Activated naive CD8-positive, alpha-beta T cell treated with anti-CD3 and anti-CD28 coated beads, Interleukin-2, amount 10 ng/mL, durations not matched to agents 7 days and 5 days (primary cell): ENCODE measurements around the gene CRELD2. TPM values are rescaled to one million over a fixed set of nuclear protein-coding genes. Genes with fewer than 3 reads are reported as not detected.

Experiments
- ATAC-seq: fragments of 150-1000 bp; cut with Tn5 transposase; one replicate; pipeline ENCODE4 v1.10.0; 2021; ENCODE audit warnings: low read depth, moderate library complexity
- POLR2A ChIA-PET: fragments of 350-600 bp; sonication (Branson Sonifier 250); formaldehyde crosslinking; loops from one replicate; lab custom pipeline; 2021; ENCODE audit warnings: antibody characterized with exemption; lab: Charles Lee
- DNase-seq: peaks from one replicate; pipeline ENCODE4 v3.0.0; 2021
- H3K27ac Mint-ChIP-seq: one replicate; pipeline ENCODE4 v1.8.0; 2022; ENCODE audit warnings: mild to moderate bottlenecking, mixed read lengths
- H3K27me3 Mint-ChIP-seq: one replicate; pipeline ENCODE4 v1.8.0; 2022; ENCODE audit warnings: mild to moderate bottlenecking, moderate library complexity, mixed read lengths
- H3K36me3 Mint-ChIP-seq: one replicate; pipeline ENCODE4 v1.8.0; 2021; ENCODE audit warnings: mild to moderate bottlenecking, mixed read lengths
- H3K4me1 Mint-ChIP-seq: one replicate; pipeline ENCODE4 v1.8.0; 2021; ENCODE audit warnings: mixed read lengths
- H3K4me3 Mint-ChIP-seq: one replicate; pipeline ENCODE4 v1.8.0; 2022; ENCODE audit warnings: mild to moderate bottlenecking, moderate library complexity, mixed read lengths
- H3K9me3 Mint-ChIP-seq: one replicate; pipeline ENCODE4 v1.8.0; 2021; ENCODE audit warnings: mixed read lengths
- total RNA-seq, 2 experiments: library from RNA; stranded (reverse); gene quantifications; one replicate each; pipeline ENCODE4 v1.2.3, GENCODE V29; 2021

Gene CRELD2
- total RNA-seq, 2 experiments from 2014 or later = 40.3 to 41.0 TPM

DNA sequence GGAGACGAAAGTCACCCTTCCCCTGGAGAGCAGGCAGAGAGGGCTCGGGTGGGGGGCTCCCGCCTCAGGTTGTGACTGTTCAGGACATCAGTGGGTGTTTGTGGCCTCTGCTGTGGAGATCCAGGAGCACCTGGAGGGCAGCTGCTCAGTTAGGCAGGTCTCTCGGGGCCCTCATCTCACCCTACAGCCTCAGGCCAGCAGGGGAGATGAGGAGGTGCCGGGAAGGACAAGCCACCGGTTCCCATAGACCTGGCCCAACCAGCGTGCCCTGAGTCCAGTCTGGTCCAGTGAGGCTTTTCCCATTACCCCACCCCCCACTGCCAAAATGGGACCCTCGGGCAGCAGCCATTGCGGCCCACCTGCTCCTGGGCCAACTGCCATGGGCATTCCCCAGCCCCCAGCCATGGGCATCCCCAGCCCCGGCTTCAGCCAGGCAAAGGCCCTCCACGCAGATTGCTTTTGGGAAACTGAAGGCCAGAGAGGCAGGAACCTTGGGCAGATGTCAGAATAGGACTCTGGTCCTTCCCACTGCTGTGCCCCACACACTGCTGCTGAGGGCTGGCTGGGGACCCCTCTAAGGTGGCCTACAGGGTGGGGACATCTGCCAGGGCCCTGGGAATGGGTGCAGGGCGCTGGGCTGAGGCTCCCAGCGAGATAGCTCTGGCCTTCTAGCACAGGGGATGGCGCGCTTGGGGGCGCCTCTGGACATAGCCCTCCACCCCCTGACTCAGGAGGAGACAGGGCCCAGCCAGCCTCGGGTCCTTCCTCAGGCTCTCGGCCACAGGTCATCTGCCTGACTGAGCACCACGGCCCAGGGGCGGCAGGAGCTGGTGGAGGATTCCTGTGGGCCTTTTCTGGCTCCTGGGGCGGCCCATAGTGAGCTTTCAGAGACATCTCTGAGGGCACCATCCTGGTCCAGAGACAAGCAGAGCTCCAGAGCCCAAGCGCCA, 46.9 kb downstream of the CRELD2 start:
- Mint-ChIP-seq H3K27me3 (no peaks in the 10 kb centered on the region), H3K4me3 (no peak overlapping the region), H3K4me1 (peaks cover 11% of the 10 kb centered on the region), H3K27ac (no peak overlapping the region), H3K36me3 (peaks cover 10% of the 10 kb centered on the region), H3K9me3 (no peaks in the 10 kb centered on the region)
- no peak for ATAC-seq
- POLR2A ChIA-PET = no interaction called here
- peak; percentile 42 for DNase-seq

DNA sequence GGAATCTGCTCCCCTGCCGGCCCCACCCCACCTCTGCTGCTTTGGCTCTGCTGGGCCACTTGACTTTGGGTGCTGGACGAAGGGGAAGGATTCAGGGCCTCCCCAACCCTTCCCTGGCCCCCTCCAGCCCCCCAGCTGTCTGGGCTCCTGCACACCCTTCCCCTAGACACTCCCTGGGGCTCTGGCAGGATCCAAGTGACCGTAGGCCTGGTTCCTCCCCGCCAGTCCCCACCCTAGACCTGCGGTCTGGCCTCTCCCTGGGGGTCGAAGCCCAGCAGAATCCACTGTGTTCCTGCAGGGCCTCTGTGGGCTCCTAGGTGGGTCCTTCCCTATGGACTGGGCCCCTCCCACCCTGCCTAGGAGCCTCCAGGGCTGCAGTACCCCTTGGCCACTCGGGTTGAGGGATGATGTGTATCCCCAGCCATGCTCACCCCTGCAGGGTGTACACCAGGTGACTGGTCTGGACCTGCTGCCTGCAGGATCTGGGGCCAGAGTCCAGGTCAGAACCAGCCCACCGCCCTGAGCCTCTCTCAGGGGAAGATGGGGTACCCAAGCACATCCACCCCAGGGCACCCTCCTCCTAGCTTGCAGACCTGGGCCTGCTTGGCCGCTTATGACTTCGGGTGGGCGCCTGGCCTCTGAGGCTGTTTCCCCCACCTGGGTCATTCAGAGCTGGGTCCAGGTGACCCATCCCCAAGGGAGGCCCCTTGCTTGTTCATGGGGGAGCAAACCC, 47.8 kb downstream of the CRELD2 start:
- peaks cover 10% of the 10 kb centered on the region for H3K36me3 Mint-ChIP-seq
- H3K4me1 Mint-ChIP-seq = peaks cover 16% of the 10 kb centered on the region
- H3K4me3 Mint-ChIP-seq = no peak overlapping the region
- POLR2A ChIA-PET = interaction anchor here (0.8 kb wide), 1 partner anchor 36 kb away, joined by 3 read pairs; no protein-coding TSS in a partner anchor
- H3K27ac Mint-ChIP-seq = no peak overlapping the region
- peak; percentile 41 for DNase-seq
- ATAC-seq = no peak
- H3K27me3 Mint-ChIP-seq = no peaks in the 10 kb centered on the region
- H3K9me3 Mint-ChIP-seq = no peaks in the 10 kb centered on the region

DNA sequence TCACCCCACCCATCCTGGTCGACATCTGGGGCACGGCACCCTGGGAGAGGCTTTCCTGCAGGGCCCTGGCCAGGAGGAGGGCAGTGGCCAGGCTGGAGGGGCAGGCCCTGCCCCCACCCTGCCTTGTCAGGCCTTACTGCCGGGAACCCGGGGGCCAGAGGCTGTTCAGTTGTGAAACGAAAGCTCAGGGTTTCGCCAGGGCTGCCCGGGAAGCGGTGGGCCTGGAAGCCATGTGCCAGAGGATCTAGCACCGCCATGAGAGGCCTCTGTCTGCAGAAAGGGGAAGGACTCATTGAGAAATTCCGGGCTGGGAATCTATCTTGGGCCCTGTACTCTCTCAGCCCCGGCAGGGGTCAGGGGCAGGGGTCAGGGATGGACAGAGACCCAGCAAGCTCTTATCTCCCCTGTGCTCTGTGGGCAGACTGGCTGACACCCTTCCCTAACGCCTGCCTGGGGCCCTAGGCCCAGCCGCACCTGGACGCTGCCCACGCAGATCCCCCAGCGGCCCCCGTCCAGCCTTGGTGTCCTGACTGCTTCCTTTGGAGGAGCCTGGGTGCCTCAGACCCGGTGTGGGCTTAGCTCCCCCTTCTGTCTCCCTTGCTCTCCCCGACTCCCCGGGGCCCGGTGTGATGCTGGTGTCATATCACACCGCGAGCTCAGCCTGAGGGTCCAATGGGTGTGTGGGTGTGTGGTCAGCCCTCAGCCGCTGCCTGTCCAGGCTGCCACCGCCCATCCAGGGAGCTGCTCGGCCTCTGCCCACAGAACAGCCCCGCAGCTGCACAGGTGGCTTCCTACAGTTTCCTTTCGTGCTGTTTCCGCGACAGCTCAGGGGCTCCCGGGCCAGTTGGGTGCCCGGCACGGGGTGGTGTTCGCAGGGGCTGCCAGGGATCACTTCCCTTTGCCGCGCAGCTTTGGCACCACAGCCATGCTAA, 48.6 kb downstream of the CRELD2 start:
- H3K9me3 Mint-ChIP-seq = no peaks in the 10 kb centered on the region
- no peak for ATAC-seq
- H3K4me1 Mint-ChIP-seq = peaks cover 16% of the 10 kb centered on the region
- H3K36me3 Mint-ChIP-seq = peaks cover 6% of the 10 kb centered on the region
- H3K27me3 Mint-ChIP-seq = no peaks in the 10 kb centered on the region
- no peak overlapping the region for H3K27ac Mint-ChIP-seq
- DNase-seq = peak; percentile 42
- POLR2A ChIA-PET = interaction anchor here (0.8 to 1.6 kb wide), 2 partner anchors 31 to 36 kb away, joined by 3 to 5 read pairs; no protein-coding TSS in a partner anchor
- H3K4me3 Mint-ChIP-seq = no peak overlapping the region

DNA sequence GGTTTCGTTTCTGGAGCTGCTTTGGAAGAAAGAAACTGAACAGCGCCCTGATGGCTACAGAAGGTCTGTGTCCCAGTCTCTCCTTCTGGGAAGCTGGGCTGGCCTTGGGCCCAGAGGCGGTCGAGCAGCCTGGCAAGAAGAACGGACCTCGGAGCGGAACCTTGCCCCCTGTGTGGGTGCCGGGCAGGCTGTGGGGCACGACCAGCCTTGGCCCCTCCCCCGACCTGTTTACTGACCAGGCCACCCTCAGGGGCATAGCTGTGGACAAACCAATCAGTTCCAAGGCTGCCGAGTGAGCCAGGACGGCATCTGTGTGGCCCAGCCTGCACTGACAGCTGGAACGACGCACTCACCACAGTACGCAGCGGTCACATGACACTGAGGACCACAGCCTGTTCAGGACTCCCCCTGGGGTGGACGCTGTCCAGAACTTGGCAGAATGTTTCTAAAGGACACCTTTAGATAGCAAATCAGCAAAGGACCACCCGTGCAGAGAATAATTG, 49.3 kb downstream of the CRELD2 start:
- ATAC-seq (no peak), DNase-seq (no peak)
- Mint-ChIP-seq H3K9me3 (no peaks in the 10 kb centered on the region), H3K4me3 (no peak overlapping the region), H3K4me1 (peaks cover 16% of the 10 kb centered on the region), H3K27ac (no peak overlapping the region), H3K27me3 (no peaks in the 10 kb centered on the region), H3K36me3 (peaks cover 6% of the 10 kb centered on the region)
- POLR2A ChIA-PET = interaction anchor here (1.6 kb wide), 1 partner anchor 31 kb away, joined by 5 read pairs; no protein-coding TSS in a partner anchor

DNA sequence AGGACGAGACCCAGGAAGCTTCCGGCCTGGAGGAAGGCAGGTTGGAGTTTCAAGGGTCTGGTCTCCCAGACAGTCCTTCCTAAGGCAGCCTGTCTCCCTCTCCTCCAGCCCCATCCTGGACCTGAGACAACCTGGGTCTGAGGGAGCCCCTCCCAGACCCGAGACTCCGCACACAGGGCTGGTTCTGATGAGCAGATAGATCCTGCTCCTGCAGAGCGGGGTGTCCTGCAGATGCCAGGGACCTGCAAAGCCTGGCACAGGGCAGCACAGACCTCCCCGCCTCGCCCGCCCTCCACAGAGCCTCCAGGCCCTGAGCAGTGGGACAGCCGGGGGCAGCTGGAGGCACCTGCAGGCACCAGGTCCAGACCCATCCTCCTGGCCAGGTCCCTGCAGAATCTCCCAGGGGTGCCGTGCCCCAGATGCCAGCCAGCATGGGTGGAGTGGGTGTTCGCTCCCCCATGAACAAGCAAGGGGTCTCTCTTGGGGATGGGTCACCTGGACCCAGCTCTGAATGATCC, 49.9 kb downstream of the CRELD2 start:
- no peak overlapping the region for H3K27ac Mint-ChIP-seq
- no peaks in the 10 kb centered on the region for H3K9me3 Mint-ChIP-seq
- peaks cover 6% of the 10 kb centered on the region for H3K36me3 Mint-ChIP-seq
- no peak overlapping the region for H3K4me3 Mint-ChIP-seq
- no peaks in the 10 kb centered on the region for H3K27me3 Mint-ChIP-seq
- POLR2A ChIA-PET = interaction anchor here (0.9 to 1.6 kb wide), 2 partner anchors 32 to 179 kb away, joined by 5 read pairs; no protein-coding TSS in a partner anchor
- peaks cover 16% of the 10 kb centered on the region for H3K4me1 Mint-ChIP-seq
- ATAC-seq = no peak
- no peak for DNase-seq

DNA sequence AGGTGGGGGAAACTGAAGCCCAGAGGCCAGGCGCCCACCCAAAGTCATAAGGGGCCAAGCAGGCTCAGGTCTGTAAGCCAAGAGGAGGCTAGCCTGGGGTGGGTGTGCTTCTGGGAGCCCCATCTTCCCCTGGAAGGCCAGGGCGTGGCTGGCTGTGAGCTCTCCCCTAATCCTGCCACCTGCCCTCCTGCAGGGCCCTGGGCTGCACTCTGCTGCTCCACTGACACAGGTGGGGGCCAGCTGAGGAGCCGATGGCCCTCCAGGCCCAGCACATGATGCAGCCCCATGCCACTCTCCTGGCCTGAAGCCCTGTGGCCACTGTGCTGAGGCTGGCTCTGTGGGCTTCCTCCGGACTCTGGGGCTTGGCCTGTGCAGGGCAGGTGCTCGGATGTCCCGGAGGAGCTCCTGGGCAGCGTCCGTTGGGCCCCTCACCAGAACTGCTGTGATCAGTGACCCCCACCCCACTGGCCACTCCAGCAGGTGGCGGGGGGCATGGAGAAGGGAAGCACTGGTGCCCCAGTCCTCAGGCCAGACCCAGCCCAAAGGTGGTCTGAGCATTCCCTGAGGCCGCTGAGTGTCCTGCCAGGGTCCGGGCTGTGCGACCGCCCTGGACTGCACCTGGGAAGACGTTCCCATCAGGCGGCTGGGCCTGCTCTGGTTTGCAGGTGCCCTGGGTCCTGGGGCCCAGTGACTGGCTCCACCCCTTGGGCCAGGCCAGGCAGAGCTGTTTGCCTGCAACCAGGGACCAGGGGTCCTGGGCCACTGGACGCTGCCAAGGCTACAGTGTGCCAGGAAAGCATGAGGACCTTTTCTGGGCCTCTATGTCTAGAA, 50.6 kb downstream of the CRELD2 start:
- Mint-ChIP-seq H3K4me1 (peaks cover 9% of the 10 kb centered on the region), H3K36me3 (no peaks in the 10 kb centered on the region), H3K27me3 (no peaks in the 10 kb centered on the region), H3K9me3 (no peaks in the 10 kb centered on the region), H3K27ac (no peak overlapping the region), H3K4me3 (no peak overlapping the region)
- ATAC-seq (no peak), DNase-seq (peak; percentile 45)
- POLR2A ChIA-PET = interaction anchor here (0.9 kb wide), 1 partner anchor 180 kb away, joined by 5 read pairs; no protein-coding TSS in a partner anchor

DNA sequence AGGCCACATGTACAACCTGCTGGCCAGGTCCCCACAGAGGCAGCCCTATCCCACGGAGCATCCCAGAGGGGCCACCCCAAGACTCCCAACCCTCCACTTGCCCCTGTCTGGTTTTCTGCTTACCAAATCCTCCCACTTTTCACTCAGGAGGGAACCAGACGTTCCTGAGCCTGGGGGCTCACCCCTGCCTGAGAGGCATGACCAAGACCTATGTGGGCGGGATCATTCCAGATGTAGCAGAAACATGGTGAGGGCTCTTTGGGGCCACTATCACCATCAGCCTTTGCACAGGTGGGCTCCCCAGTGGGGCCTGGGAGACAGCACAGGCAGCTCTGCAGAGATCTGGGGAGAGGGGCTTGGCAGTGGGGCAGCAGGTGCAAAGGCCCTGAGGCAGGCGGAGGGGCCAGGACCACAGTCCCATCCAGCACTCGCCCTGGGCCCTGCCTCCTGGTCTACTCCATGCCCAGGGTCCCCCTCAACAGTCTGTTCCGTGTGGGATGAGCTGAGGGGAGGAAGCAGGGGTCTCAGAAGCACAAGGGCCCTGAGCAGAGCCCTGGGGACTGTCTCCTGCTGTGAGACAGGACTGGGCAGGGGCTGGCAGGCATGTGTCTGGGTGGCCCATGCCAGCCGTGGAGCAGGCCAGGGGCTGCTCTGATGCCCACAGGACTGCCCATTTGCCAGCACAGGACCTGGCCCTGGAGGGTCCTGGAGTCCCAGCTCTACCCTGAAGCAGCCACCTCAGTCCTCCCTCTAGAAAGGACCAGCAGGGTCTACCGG, 51.5 kb downstream of the CRELD2 start:
- peak overlapping the region; percentile 85 for H3K4me3 Mint-ChIP-seq
- no peaks in the 10 kb centered on the region for H3K9me3 Mint-ChIP-seq
- peaks cover 7% of the 10 kb centered on the region for H3K4me1 Mint-ChIP-seq
- POLR2A ChIA-PET = interaction anchor here (1.0 to 2.3 kb wide), 3 partner anchors 9 to 45 kb away, joined by 3 to 30 read pairs (median 21); partner anchors contain the start of gene PIM3
- no peaks in the 10 kb centered on the region for H3K36me3 Mint-ChIP-seq
- H3K27ac Mint-ChIP-seq = peak overlapping the region; percentile 90
- H3K27me3 Mint-ChIP-seq = no peaks in the 10 kb centered on the region
- DNase-seq (no peak), ATAC-seq (no peak)

DNA sequence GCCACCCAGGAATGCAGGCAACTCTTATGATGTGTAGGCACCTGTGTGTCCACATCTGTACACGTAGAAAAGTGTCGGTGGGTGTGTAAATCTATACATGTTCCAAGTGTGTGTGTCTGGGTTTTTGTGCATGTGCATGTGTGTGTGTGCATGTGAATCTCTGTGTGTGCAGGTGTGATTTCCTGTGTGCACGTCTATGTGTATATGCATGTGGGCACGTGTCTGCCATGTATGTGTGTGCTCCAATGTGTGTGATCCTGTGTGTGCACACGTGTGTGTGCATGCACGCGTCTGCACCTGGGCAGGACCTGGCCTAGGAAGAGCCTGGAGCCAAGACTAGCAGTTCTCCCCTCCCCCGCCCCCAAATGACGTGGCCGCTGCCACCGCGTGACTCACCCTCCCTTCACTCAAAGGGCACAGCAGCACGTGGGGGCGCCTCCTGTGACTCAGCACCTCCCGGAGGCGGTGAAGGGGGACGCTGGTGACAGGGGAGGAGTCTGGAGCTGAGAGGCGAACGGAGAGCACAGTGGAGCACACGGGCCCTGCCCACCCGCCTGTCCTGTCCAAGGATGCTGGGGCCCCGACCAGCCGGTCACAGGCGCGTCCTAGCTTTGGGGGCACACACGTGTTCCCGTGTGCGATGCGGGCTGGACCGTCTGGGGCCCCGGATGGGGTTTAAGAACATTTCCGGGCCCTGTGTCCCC, 52.2 kb downstream of the CRELD2 start:
- peak; percentile 85 for DNase-seq
- POLR2A ChIA-PET = interaction anchor here (1.0 to 2.3 kb wide), 5 partner anchors 10 to 115 kb away, joined by 3 to 30 read pairs (median 7); partner anchors contain the start of genes MLC1 and PIM3
- H3K4me1 Mint-ChIP-seq = peaks cover 13% of the 10 kb centered on the region
- peak; percentile 87 for ATAC-seq
- H3K27me3 Mint-ChIP-seq = no peaks in the 10 kb centered on the region
- peak overlapping the region; percentile 90 for H3K27ac Mint-ChIP-seq
- H3K4me3 Mint-ChIP-seq = peak overlapping the region; percentile 85
- H3K9me3 Mint-ChIP-seq = no peaks in the 10 kb centered on the region
- H3K36me3 Mint-ChIP-seq = no peaks in the 10 kb centered on the region

DNA sequence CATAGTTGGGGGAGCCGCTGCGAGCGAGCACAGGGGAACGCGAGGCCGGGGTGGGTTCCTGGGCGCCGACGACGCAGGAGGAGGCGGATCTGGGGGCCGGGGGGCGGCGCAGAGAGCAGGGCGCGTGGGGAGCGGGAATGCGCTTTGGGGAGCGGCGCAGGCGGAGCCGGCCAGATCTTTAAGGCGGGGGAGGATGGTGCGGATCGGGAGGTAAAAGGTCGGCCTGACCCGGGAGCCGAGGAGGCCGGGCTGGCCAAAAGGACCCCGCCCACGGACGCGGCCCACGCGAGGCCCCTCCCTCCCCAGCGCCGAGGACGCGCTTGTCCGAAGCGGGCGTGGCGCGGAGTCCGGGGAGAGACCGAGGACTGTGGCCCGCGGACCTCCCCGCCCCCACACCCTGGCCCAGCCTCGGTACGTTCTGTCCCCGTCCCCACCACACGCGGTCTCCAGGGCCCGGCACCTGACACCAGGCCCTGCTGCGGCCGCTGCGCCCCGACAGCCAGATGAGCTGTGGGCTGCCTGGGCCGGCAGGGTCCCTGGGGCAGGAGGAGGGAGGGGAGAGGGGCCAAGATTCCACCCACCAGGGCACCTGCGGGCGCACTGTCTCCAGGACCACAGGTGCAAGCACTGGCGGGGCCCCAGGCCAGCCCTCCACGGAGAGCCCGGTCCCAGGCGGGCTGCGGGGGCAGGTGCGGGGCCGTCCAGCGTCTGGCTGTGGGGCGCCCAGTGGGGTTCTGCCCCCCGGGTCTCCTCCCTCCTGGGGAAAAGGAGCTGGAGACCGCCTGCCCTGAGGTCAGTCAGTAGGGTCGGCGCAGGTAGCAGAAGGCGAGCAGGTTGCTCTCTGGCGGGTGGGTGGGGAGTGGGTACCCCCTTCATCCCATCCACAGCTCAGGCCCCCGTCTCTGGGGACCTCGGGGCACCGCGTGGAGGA, 53.1 kb downstream of the CRELD2 start:
- ATAC-seq (peak; percentile 70), DNase-seq (peak; percentile 66)
- peak overlapping the region; percentile 90 for H3K27ac Mint-ChIP-seq
- POLR2A ChIA-PET = interaction anchor here (0.6 to 2.3 kb wide), 6 partner anchors 11 to 114 kb away, joined by 3 to 30 read pairs (median 5); partner anchors contain the start of genes MLC1 and PIM3
- H3K36me3 Mint-ChIP-seq = no peaks in the 10 kb centered on the region
- no peaks in the 10 kb centered on the region for H3K27me3 Mint-ChIP-seq
- H3K9me3 Mint-ChIP-seq = no peaks in the 10 kb centered on the region
- peaks cover 16% of the 10 kb centered on the region for H3K4me1 Mint-ChIP-seq
- peak overlapping the region; percentile 85 for H3K4me3 Mint-ChIP-seq
